Measurements from ENCODE around the gene OR2T5.
"Not testable (repeated sequence)": the region's sequence is repeated elsewhere in the genome, so short reads cannot be mapped to it uniquely, and the experiment has no call there.

OR2T5 gene

GRCh38 chr1:248500305-248501035, 12.1 kb downstream of the OR2T5 start:
- DNase-seq (ENCODE audit: low read depth in 2 of 2), result not testable (repeated sequence)

- DNase-seq (ENCODE audit: low read depth in 2 of 2), result not testable (repeated sequence)
Measured at GRCh38 chr1:248507773-248508172, 19.4 kb downstream of the OR2T5 start, which contains the start of gene OR2G6. Gene OR2G6, plus strand, starts transcription at chr1:248508073. Its CDS starts 13,574 bp downstream, at chr1:248521647.

GRCh38 chr1:248510217-248510616, 21.8 kb downstream of the OR2T5 start:
- DNase-seq (ENCODE audit: low read depth in 2 of 2), result not testable (repeated sequence)

- no peak for DNase-seq (ENCODE audit: low read depth in 2 of 2)
Measured at GRCh38 chr1:248521856-248522255, 33.5 kb downstream of the OR2T5 start.

- not testable (repeated sequence) for DNase-seq (ENCODE audit: low read depth in 2 of 2)
Measured at GRCh38 chr1:248537449-248537848, 49.1 kb downstream of the OR2T5 start.
